H9 (cell line): Measurements from ENCODE around the gene ACACB. TPM values are rescaled to one million over a fixed set of nuclear protein-coding genes. Genes with fewer than 3 reads are reported as not detected.

Source experiments
- DNase-seq: peaks from one replicate; pipeline ENCODE4 v3.0.0-alpha.2; 2017
- H2AFZ ChIP-seq: one replicate; pipeline ENCODE4 v1.6.1; 2013; ENCODE audit warnings: mild to moderate bottlenecking, low read length, control low read depth, moderate library complexity
- H2AK5ac ChIP-seq: 2 replicates; pipeline ENCODE4 v1.6.1; 2013; ENCODE audit warnings: low read length, control low read depth, mixed read lengths; ENCODE audit not compliant: insufficient read length
- H2BK120ac ChIP-seq: one replicate; pipeline ENCODE4 v1.6.1; 2013; ENCODE audit warnings: low read depth, mild to moderate bottlenecking, low read length, control low read depth, inconsistent platforms; ENCODE audit not compliant: poor library complexity, severe bottlenecking
- H2BK12ac ChIP-seq: 2 replicates; pipeline ENCODE4 v1.6.1; 2013; ENCODE audit warnings: low read length, control low read depth, mixed read lengths, low read depth; ENCODE audit not compliant: insufficient read length
- H2BK15ac ChIP-seq: 2 replicates; pipeline ENCODE4 v1.6.1; 2013; ENCODE audit warnings: low read depth, low read length, control low read depth
- H2BK20ac ChIP-seq: one replicate; pipeline ENCODE4 v1.6.1; 2013; ENCODE audit warnings: low read depth, mild to moderate bottlenecking, low read length, control low read depth, inconsistent platforms; ENCODE audit not compliant: poor library complexity, severe bottlenecking
- H2BK5ac ChIP-seq: 2 replicates; pipeline ENCODE4 v1.6.1; 2013; ENCODE audit warnings: low read length, control low read depth, mixed read lengths; ENCODE audit not compliant: insufficient read length
- H3K14ac ChIP-seq: 2 replicates; pipeline ENCODE4 v1.6.1; 2013; ENCODE audit warnings: low read length, control low read depth; ENCODE audit not compliant: insufficient read depth
- H3K18ac ChIP-seq: 2 replicates; pipeline ENCODE4 v1.6.1; 2013; ENCODE audit warnings: low read depth, mild to moderate bottlenecking, mixed read lengths, low read length, control low read depth; ENCODE audit not compliant: insufficient read length
- H3K23ac ChIP-seq: 2 replicates; pipeline ENCODE4 v1.6.1; 2013; ENCODE audit warnings: low read length, control low read depth, mixed read lengths, low read depth; ENCODE audit not compliant: insufficient read length
- H3K23me2 ChIP-seq: 2 replicates; pipeline ENCODE4 v1.6.1; 2013; ENCODE audit warnings: low read depth, mild to moderate bottlenecking, mixed read lengths, low read length, control low read depth; ENCODE audit not compliant: insufficient read length, poor library complexity, severe bottlenecking
- H3K27ac ChIP-seq: 2 replicates; pipeline ENCODE4 v1.5.1; 2013; ENCODE audit warnings: low read length, control low read depth, mixed read lengths, low read depth; ENCODE audit not compliant: insufficient read length
- H3K27me3 ChIP-seq: 2 replicates; pipeline ENCODE4 v1.6.1; 2013; ENCODE audit warnings: low read length, control low read depth, inconsistent platforms; ENCODE audit not compliant: insufficient read depth
- H3K4ac ChIP-seq: 2 replicates; pipeline ENCODE4 v1.6.1; 2013; ENCODE audit warnings: low read depth, mild to moderate bottlenecking, control low read depth, inconsistent platforms, low read length, moderate library complexity
- H3K4me1 ChIP-seq: 2 replicates; pipeline ENCODE4 v1.6.1; 2013; ENCODE audit warnings: low read length, control low read depth, inconsistent platforms; ENCODE audit not compliant: insufficient read depth
- H3K4me2 ChIP-seq: 2 replicates; pipeline ENCODE4 v1.6.1; 2013; ENCODE audit warnings: low read length, control low read depth, mixed read lengths; ENCODE audit not compliant: insufficient read length, insufficient read depth
- H3K56ac ChIP-seq: 2 replicates; pipeline ENCODE4 v1.6.1; 2013; ENCODE audit warnings: low read depth, mild to moderate bottlenecking, mixed read lengths, low read length, control low read depth; ENCODE audit not compliant: insufficient read length
- H3K79me1 ChIP-seq: 2 replicates; pipeline ENCODE4 v1.6.1; 2013; ENCODE audit warnings: low read depth, mild to moderate bottlenecking, moderate library complexity, low read length, control low read depth, inconsistent platforms; ENCODE audit not compliant: insufficient read depth, poor library complexity, severe bottlenecking
- H3K79me2 ChIP-seq: 2 replicates; pipeline ENCODE4 v1.6.1; 2013; ENCODE audit warnings: low read length, control low read depth, inconsistent platforms; ENCODE audit not compliant: insufficient read depth
- H3K9ac ChIP-seq: 2 replicates; pipeline ENCODE4 v1.6.1; 2013; ENCODE audit warnings: low read length, control low read depth, mixed read lengths; ENCODE audit not compliant: insufficient read length; ENCODE audit errors: extremely low read depth
- H3K9me3 ChIP-seq: one replicate; pipeline ENCODE4 v1.6.1; 2013; ENCODE audit warnings: low read depth, low read length, inconsistent platforms; ENCODE audit not compliant: control insufficient read depth
- H3T11ph ChIP-seq: one replicate; pipeline ENCODE4 v1.6.1; 2013; ENCODE audit warnings: mild to moderate bottlenecking, low read length, control low read depth, inconsistent platforms
- H4K20me1 ChIP-seq: one replicate; pipeline ENCODE4 v1.6.1; 2013; ENCODE audit not compliant: control insufficient read depth, insufficient read length, insufficient read depth
- H4K5ac ChIP-seq: 2 replicates; pipeline ENCODE4 v1.6.1; 2013; ENCODE audit warnings: low read depth, mild to moderate bottlenecking, mixed read lengths, low read length, control low read depth; ENCODE audit not compliant: insufficient read length
- H4K8ac ChIP-seq: replicated peaks from 2 replicates; pipeline ENCODE4 v1.6.1; 2013; ENCODE audit warnings: low read length, control low read depth, mixed read lengths, low read depth; ENCODE audit not compliant: insufficient read length
- H4K91ac ChIP-seq: 2 replicates; pipeline ENCODE4 v1.6.1; 2013; ENCODE audit warnings: low read depth, mild to moderate bottlenecking, moderate library complexity, mixed read lengths, low read length, control low read depth; ENCODE audit not compliant: insufficient read length
- H3K27ac Mint-ChIP-seq, 3 experiments: 2 replicates in 2 of 3; 3 replicates in 1 of 3; pipeline ENCODE4 v1.8.0; 2020 to 2021; ENCODE audit warnings: mixed read lengths in 3 of 3, mild to moderate bottlenecking in 1 of 3, moderate library complexity in 1 of 3
- H3K27me3 Mint-ChIP-seq: 2 replicates; pipeline ENCODE4 v1.8.0; 2021; ENCODE audit warnings: low read depth, mild to moderate bottlenecking, moderate library complexity, mixed read lengths
- H3K36me3 Mint-ChIP-seq, 3 experiments: 2 replicates in 2 of 3; 3 replicates in 1 of 3; pipeline ENCODE4 v1.8.0; 2020 to 2021; ENCODE audit warnings: low read depth in 3 of 3, mixed read lengths in 3 of 3; ENCODE audit not compliant: insufficient read depth in 1 of 3
- H3K4me1 Mint-ChIP-seq, 2 experiments: 2 replicates each; pipeline ENCODE4 v1.8.0; 2020; ENCODE audit warnings: mixed read lengths in 2 of 2
- H3K4me3 Mint-ChIP-seq, 2 experiments: 2 replicates in 1 of 2; 3 replicates in 1 of 2; pipeline ENCODE4 v1.8.0; 2020 to 2021; ENCODE audit warnings: mild to moderate bottlenecking in 2 of 2, mixed read lengths in 2 of 2, moderate library complexity in 1 of 2
- H3K9me3 Mint-ChIP-seq, 2 experiments: 2 replicates in 1 of 2; 3 replicates in 1 of 2; pipeline ENCODE4 v1.8.0; 2020; ENCODE audit warnings: mild to moderate bottlenecking in 2 of 2, mixed read lengths in 2 of 2, moderate library complexity in 1 of 2
- CTCF ChIP-seq: fragments of 200-600 bp; sonication (generic); conservative IDR thresholded peaks from 3 replicates; pipeline ENCODE4 v1.8.0; 2021; ENCODE audit warnings: antibody characterized with exemption, mild to moderate bottlenecking
- WGBS: extraction: QIAGEN DNeasy Blood & Tissue Kit; methylation state at CpG from one replicate; pipeline ENCODE4 v1.1.7; 2013; ENCODE audit warnings: missing lambda C conversion rate, low lambda C conversion rate, mixed read lengths; ENCODE audit not compliant: insufficient read length; ENCODE audit errors: extremely low coverage; 5-methylcytosine and 5-hydroxymethylcytosine counted together
- total RNA-seq: library from RNA; stranded (reverse); gene quantifications from 2 replicates; pipeline ENCODE4 v1.2.1, GENCODE V29; 2021

ACACB gene
- total RNA-seq, 1 experiment from 2014 or later: 14.2 TPM

- Histone ChIP-seq H2BK15ac (no peak overlapping the region), H3K79me1 (no peaks in the 10 kb centered on the region), H3K4me1 (no peaks in the 10 kb centered on the region; the same call in 1 of the 2 replicates), H3K9me3 (no peaks in the 10 kb centered on the region), H4K5ac (no peak overlapping the region), H3K79me2 (no peaks in the 10 kb centered on the region), H3K27me3 (no peaks in the 10 kb centered on the region), H3T11ph (no peak overlapping the region), H4K8ac (no peak overlapping the region), H3K4ac (no peak overlapping the region), H3K56ac (no peak overlapping the region), H2AK5ac (no peak overlapping the region), H3K27ac (no peak overlapping the region), H3K4me2 (no peak overlapping the region), H4K91ac (no peak overlapping the region), H2BK120ac (no peak overlapping the region), H3K14ac (no peak overlapping the region), H2BK20ac (no peak overlapping the region), H3K23me2 (no peaks in the 10 kb centered on the region), H2BK5ac (no peak overlapping the region), H3K9ac (no peak overlapping the region), H2BK12ac (no peak overlapping the region), H3K18ac (no peak overlapping the region), H3K23ac (no peak overlapping the region), H2AFZ (no peak overlapping the region), H4K20me1 (no peaks in the 10 kb centered on the region)
- H3K9me3 Mint-ChIP-seq: peaks cover 0 to under 1% of the 10 kb centered on the region in 2 experiments; a peak in 1 of 5 replicates
- H3K4me3 Mint-ChIP-seq: no peak overlapping the region
- peaks cover under 1 to 9% (median 8%) of the 10 kb centered on the region in 3 experiments; a peak in 5 of 7 replicates for H3K36me3 Mint-ChIP-seq
- WGBS: no CpG with 5 or more reads among the region's 16 CpGs
- peaks cover 8 to 10% of the 10 kb centered on the region in 2 experiments for H3K4me1 Mint-ChIP-seq
- no peak for DNase-seq
- no peak overlapping the region for H3K27ac Mint-ChIP-seq
- H3K27me3 Mint-ChIP-seq: no peaks in the 10 kb centered on the region
- no peak for TF ChIP-seq CTCF
These were observed 142.5 kb downstream of the ACACB start for GRCh38 chr12:109258607-109259544.
